Stomach (tissue), 4 donors: ENCODE measurements around the gene SET.

ENCODE experiments used
- CTCF ChIP-seq, 7 experiments: fragments of 450-650 bp in 4 of 7; fragments of 200-600 bp in 3 of 7; sonication (generic) in 3 of 7; IDR thresholded peaks; one replicate each; pipeline ENCODE4 v1.5.1; 2016 to 2019; ENCODE audit warnings: antibody characterized with exemption in 7 of 7, control low read depth in 2 of 7, mild to moderate bottlenecking in 1 of 7
- POLR2A ChIP-seq, 4 donors: fragments of 450-650 bp; IDR thresholded peaks; one replicate each; pipeline ENCODE4 v1.6.1; 2016; ENCODE audit warnings: antibody characterized with exemption in 4 of 4, control low read depth in 2 of 4, mild to moderate bottlenecking in 1 of 4, moderate library complexity in 1 of 4

DNA sequence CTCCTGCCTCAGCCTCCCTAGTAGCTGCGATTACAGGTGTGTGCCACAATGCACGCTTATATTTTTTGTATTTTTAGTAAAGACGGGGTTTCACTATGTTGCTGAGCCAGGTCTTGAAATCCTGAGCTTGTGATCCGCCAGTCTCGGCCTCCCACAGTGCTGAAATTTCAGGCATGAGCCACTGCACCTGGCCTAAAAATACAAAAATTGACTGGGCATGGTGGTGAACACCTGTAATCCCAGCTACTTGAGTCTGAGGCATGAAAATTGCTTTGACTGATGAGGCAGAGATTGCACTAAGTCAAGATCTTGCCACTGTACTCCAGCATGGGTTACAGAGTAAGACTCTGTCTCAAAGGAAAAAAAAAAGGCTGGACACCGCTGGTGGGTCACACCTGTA lies 19.2 kb upstream of the SET start:
- no peak for TF ChIP-seq POLR2A (IDR thresholded peaks at IDR 0.05)
- TF ChIP-seq CTCF (IDR thresholded peaks at IDR 0.05), result no peak
